ENCODE data around the gene MLYCD.

The MLYCD gene

DNA sequence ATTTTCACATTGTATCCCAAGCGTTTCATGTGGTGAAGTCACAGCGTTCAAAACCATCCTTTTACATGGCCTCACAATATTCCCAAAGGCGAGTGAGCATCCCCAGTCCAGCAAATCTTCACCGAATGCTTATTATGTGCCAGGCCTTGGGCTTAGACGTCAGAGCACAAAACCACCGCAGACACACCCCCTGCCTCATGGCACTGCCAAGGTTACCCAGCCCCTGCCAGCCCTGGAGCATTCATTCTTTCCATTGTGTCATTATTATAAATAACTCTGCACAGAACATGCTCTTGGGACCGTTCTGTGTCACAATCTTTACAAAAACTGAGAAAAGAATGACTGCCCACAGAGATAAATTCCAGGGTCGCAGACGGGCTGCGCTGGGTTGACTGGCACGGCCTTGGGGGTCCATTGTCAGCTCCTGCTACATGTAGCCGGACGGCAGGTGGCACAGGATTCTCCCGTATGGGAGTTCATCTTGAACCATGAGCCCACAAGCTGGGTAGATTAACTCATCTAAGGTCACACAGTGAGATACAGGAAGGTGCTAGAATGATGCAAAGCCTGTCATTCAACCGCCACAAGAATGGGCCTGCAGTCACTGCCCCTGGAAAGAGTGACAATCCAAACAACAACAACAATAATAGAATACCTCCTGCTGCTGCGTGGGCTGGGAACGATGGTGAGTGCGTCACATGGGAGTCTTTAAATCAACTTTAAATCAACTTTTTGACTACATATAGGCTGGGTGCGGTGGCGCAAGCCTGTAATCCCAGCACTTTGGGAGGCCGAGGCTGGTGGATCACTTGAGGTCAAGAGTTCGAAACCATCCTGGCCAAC lies 64.6 kb downstream of the MLYCD start:
- Mint-ChIP-seq H3K27me3 (peaks cover 2% of the 10 kb centered on the region), H3K27ac (no peak overlapping the region), H3K4me3 (no peak overlapping the region), H3K4me1 (peaks cover 4% of the 10 kb centered on the region), H3K9me3 (no peaks in the 10 kb centered on the region), H3K36me3 (no peaks in the 10 kb centered on the region)

- H3K27ac Mint-ChIP-seq = no peak overlapping the region
- peaks cover 4% of the 10 kb centered on the region for H3K4me1 Mint-ChIP-seq
- no peaks in the 10 kb centered on the region for H3K36me3 Mint-ChIP-seq
- no peaks in the 10 kb centered on the region for H3K9me3 Mint-ChIP-seq
- H3K27me3 Mint-ChIP-seq = peaks cover 7% of the 10 kb centered on the region
- no peak overlapping the region for H3K4me3 Mint-ChIP-seq
These were observed 65.9 kb downstream of the MLYCD start for GRCh38 chr16:83964684-83965443.

GRCh38 chr16:83965444-83966152 lies 66.7 kb downstream of the MLYCD start:
- H3K9me3 Mint-ChIP-seq = no peaks in the 10 kb centered on the region
- no peak overlapping the region for H3K4me3 Mint-ChIP-seq
- H3K27ac Mint-ChIP-seq = no peak overlapping the region
- H3K27me3 Mint-ChIP-seq = peaks cover 9% of the 10 kb centered on the region
- H3K36me3 Mint-ChIP-seq = no peaks in the 10 kb centered on the region
- peaks cover 4% of the 10 kb centered on the region for H3K4me1 Mint-ChIP-seq

GRCh38 chr16:83966153-83966696 lies 67.3 kb downstream of the MLYCD start:
- Mint-ChIP-seq H3K4me1 (peaks cover 4% of the 10 kb centered on the region), H3K27ac (no peak overlapping the region), H3K27me3 (peaks cover 9% of the 10 kb centered on the region), H3K36me3 (no peaks in the 10 kb centered on the region), H3K9me3 (no peaks in the 10 kb centered on the region), H3K4me3 (no peak overlapping the region)

DNA sequence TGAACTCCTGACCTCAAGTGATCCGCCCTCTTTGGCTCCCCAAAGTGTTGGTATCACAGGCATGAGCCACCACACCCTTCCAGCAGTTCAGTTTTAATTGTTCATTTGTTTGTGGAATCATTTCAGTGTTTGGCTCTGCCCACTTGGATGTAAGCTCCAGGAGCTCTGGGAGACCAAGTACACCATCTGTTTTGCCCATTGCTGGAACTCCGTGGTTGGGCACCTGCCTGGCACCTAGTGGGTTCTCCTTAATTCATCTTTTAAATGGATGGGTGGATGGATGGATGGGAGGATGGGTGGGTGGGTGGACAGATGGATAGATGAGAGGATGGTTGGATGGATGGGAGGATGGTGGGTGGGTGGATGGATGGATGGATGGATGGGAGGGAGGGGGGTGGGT lies 68.2 kb downstream of the MLYCD start:
- Mint-ChIP-seq H3K36me3 (no peaks in the 10 kb centered on the region), H3K4me1 (peaks cover 4% of the 10 kb centered on the region), H3K27ac (no peak overlapping the region), H3K27me3 (peaks cover 12% of the 10 kb centered on the region), H3K4me3 (no peak overlapping the region), H3K9me3 (no peaks in the 10 kb centered on the region)

- Mint-ChIP-seq H3K27me3 (peaks cover 12% of the 10 kb centered on the region), H3K4me3 (peak within 1 kb of the TSS; percentile 56), H3K4me1 (peaks cover 4% of the 10 kb centered on the region), H3K9me3 (no peaks in the 10 kb centered on the region), H3K27ac (no peak within 1 kb of the TSS), H3K36me3 (no peaks in the 10 kb centered on the region)
These were observed 69.0 kb downstream of the MLYCD start, which contains the start of gene NECAB2 for GRCh38 chr16:83967838-83968305. NECAB2 (plus strand) TSS chr16:83968244; CDS start chr16:83968649, 405 bp downstream.

DNA sequence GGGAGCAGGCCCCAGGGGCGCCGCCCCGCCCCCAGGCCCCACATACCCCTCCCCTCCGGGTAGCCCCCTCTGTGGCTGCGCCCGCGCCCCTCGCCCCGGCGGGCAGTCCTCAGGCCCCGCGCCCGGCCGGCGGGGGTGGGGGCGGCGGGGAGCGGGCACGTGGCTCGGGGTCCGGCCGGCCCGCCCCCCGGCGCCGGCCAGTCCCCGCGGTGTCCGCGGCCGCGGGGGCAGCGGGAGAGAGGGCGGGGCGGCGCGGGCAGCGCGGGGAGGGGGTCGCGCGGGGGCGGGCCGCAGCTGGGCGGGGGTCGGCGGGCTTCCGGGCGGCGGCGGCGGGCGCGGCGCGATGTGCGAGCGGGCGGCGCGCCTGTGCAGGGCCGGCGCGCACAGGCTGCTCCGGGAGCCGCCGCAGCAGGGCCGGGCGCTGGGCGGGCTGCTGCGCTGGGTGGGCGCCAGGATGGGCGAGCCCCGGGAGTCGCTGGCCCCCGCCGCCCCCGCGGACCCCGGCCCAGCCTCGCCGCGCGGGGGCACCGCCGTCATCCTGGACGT lies 69.5 kb downstream of the MLYCD start:
- no peak overlapping the region for H3K27ac Mint-ChIP-seq
- no peaks in the 10 kb centered on the region for H3K36me3 Mint-ChIP-seq
- H3K27me3 Mint-ChIP-seq = peaks cover 12% of the 10 kb centered on the region
- H3K9me3 Mint-ChIP-seq = no peaks in the 10 kb centered on the region
- H3K4me3 Mint-ChIP-seq = no peak overlapping the region
- H3K4me1 Mint-ChIP-seq = peaks cover 4% of the 10 kb centered on the region

DNA sequence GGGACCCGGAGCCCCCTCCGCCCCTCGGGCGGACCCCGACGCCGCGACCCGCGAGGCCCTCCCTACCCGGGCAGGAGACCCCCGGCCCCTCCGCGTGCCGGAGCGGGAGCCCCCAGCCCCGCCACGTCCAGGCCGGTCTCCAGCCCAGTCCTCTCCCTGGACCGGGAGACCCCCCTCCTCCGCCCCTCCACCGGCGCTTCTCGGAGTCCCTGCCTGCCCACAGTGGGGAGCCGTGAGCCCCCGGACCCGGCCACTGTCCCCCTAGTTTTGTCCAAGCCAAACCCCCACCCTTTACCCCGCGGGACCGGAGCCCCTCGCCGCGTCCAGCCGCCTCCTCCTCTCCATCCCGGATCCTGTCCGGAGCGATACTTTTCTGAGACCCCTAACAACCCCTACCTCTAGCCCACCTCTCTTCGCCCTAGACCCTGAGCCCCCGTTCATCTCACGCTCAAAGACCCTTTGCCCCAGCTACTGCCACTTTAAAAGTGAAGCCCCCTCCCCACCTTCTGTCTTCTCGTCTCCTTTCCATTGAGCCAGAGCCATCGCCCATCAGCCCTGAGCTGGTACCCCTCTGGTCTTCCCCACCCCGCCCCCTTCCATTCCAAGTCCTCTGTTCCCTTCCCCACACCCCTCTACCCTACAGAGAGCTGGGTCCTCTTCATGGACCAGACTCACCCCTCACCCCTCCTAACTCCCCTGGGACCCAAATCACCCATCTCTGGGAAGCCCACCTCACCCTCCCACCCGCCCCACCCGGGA lies 70.2 kb downstream of the MLYCD start:
- no peaks in the 10 kb centered on the region for H3K9me3 Mint-ChIP-seq
- H3K27ac Mint-ChIP-seq = no peak overlapping the region
- H3K4me1 Mint-ChIP-seq = peaks cover 4% of the 10 kb centered on the region
- H3K36me3 Mint-ChIP-seq = no peaks in the 10 kb centered on the region
- peak overlapping the region; percentile 36 for H3K4me3 Mint-ChIP-seq
- peaks cover 12% of the 10 kb centered on the region for H3K27me3 Mint-ChIP-seq

GRCh38 chr16:83969771-83970429 lies 71.0 kb downstream of the MLYCD start:
- no peaks in the 10 kb centered on the region for H3K36me3 Mint-ChIP-seq
- peaks cover 15% of the 10 kb centered on the region for H3K27me3 Mint-ChIP-seq
- H3K9me3 Mint-ChIP-seq = no peaks in the 10 kb centered on the region
- H3K4me3 Mint-ChIP-seq = peak overlapping the region; percentile 3
- no peak overlapping the region for H3K27ac Mint-ChIP-seq
- peaks cover 4% of the 10 kb centered on the region for H3K4me1 Mint-ChIP-seq

GRCh38 chr16:83970430-83970815 lies 71.5 kb downstream of the MLYCD start:
- H3K4me3 Mint-ChIP-seq = no peak overlapping the region
- H3K27me3 Mint-ChIP-seq = peaks cover 15% of the 10 kb centered on the region
- H3K36me3 Mint-ChIP-seq = no peaks in the 10 kb centered on the region
- no peak overlapping the region for H3K27ac Mint-ChIP-seq
- H3K4me1 Mint-ChIP-seq = peaks cover 4% of the 10 kb centered on the region
- no peaks in the 10 kb centered on the region for H3K9me3 Mint-ChIP-seq

- Mint-ChIP-seq H3K36me3 (no peaks in the 10 kb centered on the region), H3K4me1 (peaks cover 4% of the 10 kb centered on the region), H3K27me3 (peaks cover 15% of the 10 kb centered on the region), H3K9me3 (no peaks in the 10 kb centered on the region), H3K27ac (no peak overlapping the region), H3K4me3 (no peak overlapping the region)
These were observed 72.5 kb downstream of the MLYCD start for GRCh38 chr16:83971165-83972130.

DNA sequence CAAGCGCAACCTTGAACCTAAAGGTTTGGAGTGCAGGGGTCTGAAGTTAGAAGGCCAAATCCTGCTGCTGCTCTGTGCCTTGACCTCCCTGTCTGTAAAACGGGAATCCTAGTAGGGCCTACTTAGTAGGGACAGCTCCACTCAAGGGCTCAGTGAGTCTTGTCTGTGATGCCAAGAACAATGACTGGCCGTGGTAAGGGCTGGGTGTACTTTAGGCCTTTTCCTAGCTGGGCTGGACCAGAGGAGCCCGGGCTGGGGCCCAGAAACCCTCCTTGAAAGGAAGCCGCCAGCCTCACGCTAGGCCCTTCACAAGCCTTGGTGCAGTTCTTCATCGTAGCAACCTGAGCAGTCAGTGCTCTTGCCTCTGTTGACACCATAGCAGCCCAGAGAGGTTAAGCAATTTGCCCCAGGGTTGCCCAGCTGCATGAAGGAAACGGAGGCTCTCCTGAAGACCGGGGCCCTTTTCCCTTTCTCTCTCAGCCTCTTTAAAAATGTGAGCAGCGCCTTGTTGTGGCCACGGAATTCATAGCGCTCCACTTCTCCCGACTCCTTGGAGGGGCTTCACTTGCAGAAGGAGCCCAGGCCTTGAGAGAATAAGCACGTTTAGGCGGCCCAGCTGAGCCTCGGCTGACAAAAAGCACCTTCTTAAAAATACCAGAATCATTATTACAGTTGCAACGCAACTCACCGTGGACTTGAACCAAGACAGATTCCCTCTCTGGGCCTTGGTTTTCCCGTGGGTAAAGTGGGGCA lies 73.5 kb downstream of the MLYCD start:
- no peaks in the 10 kb centered on the region for H3K9me3 Mint-ChIP-seq
- H3K27me3 Mint-ChIP-seq = peaks cover 15% of the 10 kb centered on the region
- H3K36me3 Mint-ChIP-seq = no peaks in the 10 kb centered on the region
- H3K4me1 Mint-ChIP-seq = peaks cover 4% of the 10 kb centered on the region
- H3K27ac Mint-ChIP-seq = no peak overlapping the region
- H3K4me3 Mint-ChIP-seq = no peak overlapping the region

GRCh38 chr16:83973077-83973476 lies 74.2 kb downstream of the MLYCD start:
- Mint-ChIP-seq H3K4me3 (no peak overlapping the region), H3K27ac (no peak overlapping the region), H3K4me1 (no peaks in the 10 kb centered on the region), H3K27me3 (peaks cover 13% of the 10 kb centered on the region), H3K9me3 (no peaks in the 10 kb centered on the region), H3K36me3 (no peaks in the 10 kb centered on the region)

Data from activated naive CD4-positive, alpha-beta T cell treated with anti-CD3 and anti-CD28 coated beads, Interleukin-2, amount 50 U/mL, for 24 hours (primary cell).